Raji (cell line): Measurements from ENCODE around the gene ASPSCR1.

Experiments used
- POLR2A ChIP-seq: IDR thresholded peaks from 2 replicates; pipeline ENCODE4 v1.6.1; 2011; ENCODE audit warnings: low read depth, low read length, control low read depth; ENCODE audit not compliant: insufficient read depth

ASPSCR1 gene

DNA sequence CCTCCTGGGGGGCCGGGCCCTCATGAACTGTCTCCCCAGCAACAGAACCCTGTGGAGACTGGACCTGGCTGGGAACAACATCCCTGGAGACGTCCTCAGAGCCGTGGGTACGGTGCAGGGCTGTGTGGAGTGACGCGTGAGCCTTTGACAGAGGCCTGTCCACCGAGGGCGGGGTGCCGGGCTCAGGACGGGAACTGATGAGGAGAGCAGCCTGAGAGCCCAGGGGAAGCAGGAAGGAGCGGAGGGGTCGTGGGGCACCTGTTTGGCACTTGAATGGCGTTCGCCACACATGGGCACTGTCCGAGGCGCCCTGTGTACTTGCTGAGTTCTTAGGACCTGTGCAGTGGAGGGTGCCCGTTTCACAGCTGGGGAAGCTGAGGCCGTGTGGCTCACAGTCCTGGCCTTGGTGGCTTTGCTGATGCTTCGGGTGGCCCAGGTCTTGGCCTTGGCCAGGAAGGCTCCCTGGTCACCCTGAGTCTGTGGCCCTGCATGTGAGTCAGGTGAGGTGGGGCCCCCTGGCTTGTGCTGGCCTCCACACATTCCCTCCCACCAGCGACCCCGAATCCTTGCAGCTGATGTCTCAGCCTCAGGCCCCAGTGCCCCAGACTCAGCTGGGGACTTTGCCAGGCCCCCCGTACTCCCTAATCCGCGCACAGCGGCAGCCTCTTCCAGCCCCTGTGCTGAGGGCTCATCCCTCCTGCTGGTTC, 48.1 kb downstream of the ASPSCR1 start:
- TF ChIP-seq POLR2A, result no peak

DNA sequence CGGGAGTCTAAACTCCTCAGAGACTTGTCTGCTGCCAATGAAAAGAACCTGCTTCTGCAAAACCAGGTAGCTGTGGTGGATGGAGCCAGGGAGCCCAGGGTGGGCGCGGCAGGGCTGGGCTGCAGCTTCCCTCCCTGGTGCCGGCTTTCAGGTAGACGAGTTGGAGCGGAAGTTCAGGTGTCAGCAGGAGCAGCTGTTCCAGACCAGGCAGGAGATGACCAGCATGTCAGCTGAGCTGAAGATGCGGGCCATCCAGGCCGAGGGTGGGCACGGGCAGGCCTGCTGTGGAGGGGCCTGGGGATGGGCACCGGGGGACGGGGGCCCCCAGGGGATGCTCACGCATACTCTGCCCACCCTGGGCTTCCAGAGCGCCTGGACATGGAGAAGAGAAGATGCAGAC, 50.8 kb downstream of the ASPSCR1 start:
- TF ChIP-seq POLR2A, result no peak

- no peak for TF ChIP-seq POLR2A
Observed at GRCh38 chr17:82028966-82029365, 51.5 kb downstream of the ASPSCR1 start.

- TF ChIP-seq POLR2A, result no peak
Observed at GRCh38 chr17:82029391-82029790, 52.0 kb downstream of the ASPSCR1 start.

DNA sequence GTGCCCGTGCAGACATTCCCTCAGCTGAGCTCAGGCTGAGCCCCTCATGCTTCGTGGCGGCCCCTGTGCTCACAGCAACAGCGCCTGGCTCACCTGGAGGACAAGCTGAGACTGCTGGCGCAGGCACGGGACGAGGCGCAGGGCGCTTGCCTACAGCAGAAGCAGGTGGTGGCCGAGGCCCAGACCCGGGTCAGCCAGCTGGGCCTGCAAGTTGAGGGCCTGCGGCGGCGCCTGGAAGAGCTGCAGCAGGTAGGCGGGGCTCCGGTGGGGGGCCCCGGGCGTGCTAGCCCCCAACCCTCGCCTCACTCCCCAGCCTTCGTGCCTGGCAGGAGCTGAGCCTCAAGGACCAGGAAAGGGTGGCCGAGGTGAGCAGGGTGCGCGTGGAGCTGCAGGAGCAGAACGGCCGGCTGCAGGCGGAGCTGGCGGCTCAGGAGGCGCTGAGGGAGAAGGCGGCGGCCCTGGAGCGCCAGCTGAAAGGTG, 52.6 kb downstream of the ASPSCR1 start:
- TF ChIP-seq POLR2A, result no peak

- TF ChIP-seq POLR2A, result no peak
Observed at GRCh38 chr17:82030470-82031302, 53.3 kb downstream of the ASPSCR1 start.

- no peak for TF ChIP-seq POLR2A
Observed at GRCh38 chr17:82031303-82031884, 54.0 kb downstream of the ASPSCR1 start, which contains the start of gene RAC3. Gene RAC3, plus strand, starts transcription at chr17:82031678. Its CDS starts 84 bp downstream, at chr17:82031762.

DNA sequence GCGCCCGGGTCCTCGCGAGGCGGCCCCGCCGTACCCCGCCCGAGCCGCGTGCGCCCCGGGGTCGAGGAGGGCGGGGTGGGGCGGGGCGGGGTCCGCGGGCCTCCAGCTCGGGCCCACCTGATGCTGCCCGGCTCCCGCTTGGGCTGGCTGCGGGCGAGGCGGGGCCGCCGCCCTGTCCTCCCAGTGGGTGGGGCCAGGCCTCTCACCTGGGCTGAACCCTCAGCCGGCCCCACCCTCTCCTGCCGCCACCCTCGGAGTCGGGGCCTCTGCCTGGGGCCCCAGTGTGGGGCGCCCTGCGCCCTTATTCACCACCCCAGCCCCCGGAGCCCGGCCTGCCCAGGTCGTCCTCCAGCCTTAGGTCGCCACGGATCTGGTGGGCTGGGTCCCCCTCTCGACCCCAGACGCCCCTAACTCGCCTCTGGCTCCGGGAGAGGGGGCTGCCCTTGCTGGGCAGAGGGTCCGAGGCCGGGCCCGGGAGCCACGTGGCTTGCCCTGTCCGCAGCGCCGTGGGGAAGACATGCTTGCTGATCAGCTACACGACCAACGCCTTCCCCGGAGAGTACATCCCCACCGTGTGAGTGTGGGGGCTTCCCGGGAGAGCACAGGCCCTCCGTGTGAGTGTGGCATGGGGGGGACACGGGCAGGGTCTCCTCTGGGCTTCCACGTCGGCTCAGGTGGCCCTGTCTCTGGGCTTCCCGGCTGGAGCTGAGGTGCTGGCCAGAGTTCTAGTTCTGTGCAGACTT, 54.6 kb downstream of the ASPSCR1 start:
- no peak for TF ChIP-seq POLR2A

DNA sequence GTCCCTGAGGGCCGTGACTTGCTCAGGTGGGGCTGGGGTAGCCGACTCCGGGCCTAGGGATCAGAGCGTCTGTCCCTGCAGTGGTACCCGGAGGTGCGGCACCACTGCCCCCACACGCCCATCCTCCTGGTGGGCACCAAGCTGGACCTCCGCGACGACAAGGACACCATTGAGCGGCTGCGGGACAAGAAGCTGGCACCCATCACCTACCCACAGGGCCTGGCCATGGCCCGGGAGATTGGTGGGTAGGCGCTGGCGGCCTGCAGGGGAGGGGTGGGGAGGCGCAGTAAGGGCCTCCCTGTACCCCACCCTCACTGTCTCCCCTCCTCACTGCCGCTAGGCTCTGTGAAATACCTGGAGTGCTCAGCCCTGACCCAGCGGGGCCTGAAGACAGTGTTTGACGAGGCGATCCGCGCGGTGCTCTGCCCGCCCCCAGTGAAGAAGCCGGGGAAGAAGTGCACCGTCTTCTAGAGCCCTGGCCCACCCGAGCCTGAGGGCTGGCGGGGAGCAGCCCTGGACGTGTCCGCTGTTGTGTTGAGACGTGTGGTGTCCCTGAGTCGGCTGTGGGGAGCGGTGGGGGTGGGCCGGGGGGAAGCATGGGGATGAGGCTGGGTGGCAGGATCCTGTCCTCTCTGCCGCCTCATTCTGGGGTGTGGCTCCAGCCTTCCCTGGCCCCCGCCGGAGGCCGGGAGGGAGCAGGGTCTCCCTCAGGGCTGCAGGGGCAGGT, 56.1 kb downstream of the ASPSCR1 start:
- no peak for TF ChIP-seq POLR2A

DNA sequence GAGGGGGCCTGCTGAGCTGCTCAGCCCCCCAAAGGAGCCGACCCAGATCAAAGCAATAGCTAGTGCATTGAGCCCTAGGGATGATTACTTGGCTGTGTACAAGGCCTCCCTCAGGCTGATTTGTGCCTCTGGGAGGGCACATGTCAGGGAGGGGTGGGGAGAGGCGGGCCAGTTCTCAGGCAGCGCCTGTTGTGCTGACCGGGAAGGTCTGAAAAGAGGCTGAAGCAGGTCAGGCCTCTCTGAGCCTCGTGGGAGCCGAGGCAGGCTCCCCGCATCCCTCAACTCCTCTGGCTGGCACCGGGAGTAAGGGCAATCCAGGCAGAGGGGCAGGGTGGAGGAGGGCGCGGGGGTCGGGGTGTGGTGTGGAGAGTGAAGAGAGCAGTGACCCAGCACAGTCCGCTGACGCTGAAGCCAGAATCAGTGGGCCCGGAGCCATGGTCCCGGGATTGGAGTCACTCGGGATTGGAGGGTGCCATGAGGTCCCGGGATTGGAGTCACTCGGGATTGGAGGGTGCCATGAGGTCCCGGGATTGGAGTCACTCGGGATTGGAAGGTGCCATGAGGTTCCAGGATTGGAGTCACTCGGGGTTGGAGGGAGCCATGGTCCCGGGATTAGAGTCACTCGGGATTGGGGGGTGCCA, 57.1 kb downstream of the ASPSCR1 start:
- no peak for TF ChIP-seq POLR2A

GRCh38 chr17:82035488-82035887, 58.1 kb downstream of the ASPSCR1 start:
- no peak for TF ChIP-seq POLR2A

DNA sequence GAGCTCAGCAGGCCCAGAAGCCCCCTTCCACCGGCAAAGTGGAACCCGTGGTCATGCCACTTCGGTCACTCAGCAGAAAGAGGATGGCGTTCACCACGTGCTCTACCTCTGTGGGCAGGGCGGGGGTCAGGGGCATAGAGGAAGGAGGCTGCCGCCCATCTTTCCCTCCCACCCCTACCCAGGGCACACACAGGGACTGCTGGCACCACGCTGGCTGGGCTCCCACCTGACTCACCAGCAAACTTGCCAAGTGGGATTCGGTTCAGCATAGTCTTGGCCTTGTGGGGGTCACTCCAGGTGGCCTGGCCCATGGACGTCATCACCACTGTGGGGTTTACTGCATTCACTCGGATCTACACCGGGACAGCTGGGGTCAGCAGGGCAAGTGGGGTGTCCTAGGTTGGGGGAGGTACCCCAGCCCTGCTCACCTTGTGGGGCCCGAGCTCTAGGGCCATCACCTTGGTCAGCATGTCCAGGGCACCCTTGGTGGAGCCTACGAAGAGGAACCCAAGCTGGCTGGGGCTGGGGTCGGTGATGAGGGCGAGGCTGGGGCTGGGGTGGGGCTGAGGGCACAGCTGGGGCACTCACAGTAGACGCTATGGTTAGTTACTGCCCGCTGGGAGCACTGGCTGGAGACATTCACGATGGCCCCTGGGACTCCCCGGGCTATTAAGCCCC, 58.7 kb downstream of the ASPSCR1 start:
- TF ChIP-seq POLR2A, result 0 out of 2 replicates have a peak, but pooled peaks have one; percentile 15

DNA sequence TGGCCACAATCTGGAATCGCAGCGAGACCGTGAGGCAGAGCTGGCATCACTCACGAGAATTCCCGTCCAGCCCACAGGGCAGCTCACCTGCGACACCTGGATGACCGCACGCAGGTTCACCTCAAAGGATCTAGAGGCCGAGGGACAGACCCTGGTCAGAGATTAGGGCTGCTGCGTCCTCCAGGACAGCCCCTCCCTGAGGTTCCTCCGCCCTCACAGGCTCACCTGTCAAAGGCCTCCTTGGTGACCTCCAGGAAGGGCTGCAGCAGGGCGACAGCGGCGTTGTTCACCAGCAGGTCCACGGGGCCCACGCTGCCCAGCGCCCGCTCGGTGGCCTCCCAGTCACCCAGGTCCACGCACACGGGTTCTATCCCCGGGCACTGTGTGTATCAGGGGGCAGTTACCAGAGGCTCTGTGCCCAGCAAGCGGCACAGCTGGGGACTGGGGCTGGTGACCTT, 59.2 kb downstream of the ASPSCR1 start:
- no peak for TF ChIP-seq POLR2A
